Activated T-cell treated with anti-CD3 and anti-CD28 coated beads for 48 hours (primary cell): Measurements from ENCODE around the gene CEP112.
"Not testable (repeated sequence)": the region's sequence is repeated elsewhere in the genome, so short reads cannot be mapped to it uniquely, and the experiment has no call there.

Source experiments
- DNase-seq: peaks from one replicate; pipeline ENCODE4 v3.0.0-alpha.2; 2020; ENCODE audit warnings: low read depth

Gene CEP112

DNA sequence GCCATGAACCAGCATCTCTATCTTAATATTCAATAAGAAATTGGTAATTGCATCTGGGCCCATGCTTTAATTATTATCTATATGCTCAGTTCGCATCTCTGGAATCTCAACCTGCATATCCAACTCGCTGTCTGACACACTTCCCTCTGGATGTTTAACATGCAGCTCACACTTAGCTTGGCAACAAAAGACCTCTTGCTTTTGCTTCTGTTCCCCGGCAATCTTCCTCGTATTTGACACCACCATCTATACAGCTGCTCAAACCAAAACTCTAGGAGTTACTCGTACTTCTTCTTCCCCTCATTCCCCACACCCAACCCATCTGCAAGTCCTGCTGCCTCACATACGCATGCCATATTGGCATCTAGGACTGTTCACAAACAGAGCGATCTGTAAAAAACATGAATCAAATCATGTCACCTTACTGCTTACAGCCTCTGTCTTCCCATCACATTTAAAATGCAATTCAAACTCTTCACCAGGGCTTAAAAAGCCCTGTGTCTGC, 300.6 kb downstream of the CEP112 start:
- DNase-seq: no peak

DNA sequence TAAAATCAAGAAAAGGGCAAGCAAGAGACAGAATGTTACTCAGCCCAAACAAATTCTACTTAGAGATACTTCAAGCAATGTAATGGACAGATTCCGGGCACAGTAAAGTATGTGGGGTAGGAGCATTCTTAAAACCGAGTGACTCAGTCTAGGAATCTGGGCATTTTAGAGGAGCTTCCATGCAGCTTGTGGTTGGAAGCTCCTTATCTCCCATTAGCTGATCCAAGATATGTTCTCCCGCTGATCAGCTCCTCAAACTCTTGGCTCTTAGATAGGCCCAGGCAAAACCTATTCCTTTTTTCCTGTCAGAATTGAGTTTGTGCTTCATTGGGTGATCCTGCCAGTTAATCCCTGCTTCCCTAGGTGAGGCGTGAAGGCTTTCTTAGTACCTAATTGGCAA, 303.3 kb downstream of the CEP112 start:
- no peak for DNase-seq

- no peak for DNase-seq
Measured at GRCh38 chr17:65886315-65887245, 305.4 kb downstream of the CEP112 start.

DNA sequence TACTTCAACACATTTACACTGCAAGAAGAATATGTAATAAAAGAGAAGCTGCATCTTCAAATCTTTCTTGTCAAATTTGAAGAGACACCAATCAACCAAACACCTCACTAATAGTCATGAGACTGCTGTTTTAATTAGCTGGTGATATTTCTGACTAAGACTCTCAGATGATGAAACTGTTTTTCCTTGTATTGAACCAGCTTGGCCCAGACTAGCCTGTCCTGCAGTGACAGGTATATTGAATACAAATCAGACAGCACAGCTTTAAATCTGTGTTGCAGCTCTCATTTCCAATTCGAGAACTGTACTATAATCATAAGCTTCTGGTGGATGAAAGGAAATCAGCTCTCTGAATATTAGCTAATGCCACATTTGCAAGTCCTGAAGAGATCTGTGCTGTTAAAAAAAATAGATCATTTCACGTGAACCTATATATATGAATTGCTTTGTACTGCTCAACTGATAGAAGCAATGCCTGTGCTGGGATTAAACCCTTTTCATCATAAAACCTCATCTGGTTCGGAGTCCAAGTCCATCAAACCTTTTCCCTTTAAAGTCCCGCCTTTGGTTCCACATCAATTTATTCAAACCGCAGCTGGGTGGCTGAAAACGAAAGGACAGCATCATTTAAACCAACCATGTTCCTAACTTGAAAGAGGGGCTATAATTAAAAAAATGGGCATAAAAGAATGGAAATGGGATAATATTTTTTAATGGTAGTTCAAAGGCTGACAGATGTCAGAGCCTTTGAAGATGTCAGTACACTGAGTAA, 306.2 kb downstream of the CEP112 start:
- no peak for DNase-seq

GRCh38 chr17:65876985-65877384, 314.9 kb downstream of the CEP112 start:
- no peak for DNase-seq

GRCh38 chr17:65868881-65869280, 323.1 kb downstream of the CEP112 start:
- no peak for DNase-seq

DNA sequence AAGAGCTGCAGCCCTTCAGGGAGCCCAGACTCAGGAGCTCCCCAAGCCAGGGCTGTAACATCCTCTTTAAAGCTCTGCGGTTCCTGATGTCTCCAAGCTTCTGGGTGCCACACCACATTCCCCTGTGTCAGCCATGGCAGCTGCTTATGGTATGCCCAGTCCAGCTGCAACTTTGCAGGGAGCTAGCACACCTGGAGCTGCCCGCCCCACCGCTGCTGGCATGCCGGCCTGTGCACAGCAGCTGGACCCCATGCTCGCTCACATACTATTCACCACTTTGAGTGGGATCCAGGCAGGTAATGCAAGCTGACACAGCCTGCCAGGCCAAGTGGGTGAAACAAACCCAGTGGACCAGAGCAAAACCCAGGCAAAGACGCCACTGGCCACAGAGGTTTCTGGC, 324.9 kb downstream of the CEP112 start:
- no peak for DNase-seq

GRCh38 chr17:65865715-65866425, 326.1 kb downstream of the CEP112 start:
- no peak for DNase-seq

DNA sequence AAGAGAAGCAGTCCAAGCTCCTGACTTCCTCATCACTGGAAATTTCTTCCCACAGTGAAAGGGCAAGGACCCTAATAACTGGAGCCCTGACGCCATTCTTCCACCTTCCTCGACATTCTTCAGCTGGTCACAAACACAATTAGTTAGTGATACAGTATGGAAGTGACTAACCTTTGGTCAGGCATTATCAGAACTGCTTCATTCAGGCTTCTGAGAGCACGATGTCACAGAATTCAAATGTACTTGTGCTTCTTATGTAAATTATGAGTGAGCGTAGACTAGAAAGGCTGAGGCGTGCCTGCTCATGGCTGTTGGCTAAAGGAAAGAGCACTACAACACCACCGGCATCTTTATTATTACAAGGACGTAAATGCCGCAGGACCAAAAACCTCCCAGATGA, 327.5 kb downstream of the CEP112 start:
- no peak for DNase-seq

- no peak for DNase-seq
Measured at GRCh38 chr17:65857718-65858117, 334.2 kb downstream of the CEP112 start.

- no peak for DNase-seq
Measured at GRCh38 chr17:65856865-65857264, 335.1 kb downstream of the CEP112 start.

- no peak for DNase-seq
Measured at GRCh38 chr17:65855675-65856074, 336.3 kb downstream of the CEP112 start.

GRCh38 chr17:65855245-65855644, 336.7 kb downstream of the CEP112 start:
- no peak for DNase-seq

DNA sequence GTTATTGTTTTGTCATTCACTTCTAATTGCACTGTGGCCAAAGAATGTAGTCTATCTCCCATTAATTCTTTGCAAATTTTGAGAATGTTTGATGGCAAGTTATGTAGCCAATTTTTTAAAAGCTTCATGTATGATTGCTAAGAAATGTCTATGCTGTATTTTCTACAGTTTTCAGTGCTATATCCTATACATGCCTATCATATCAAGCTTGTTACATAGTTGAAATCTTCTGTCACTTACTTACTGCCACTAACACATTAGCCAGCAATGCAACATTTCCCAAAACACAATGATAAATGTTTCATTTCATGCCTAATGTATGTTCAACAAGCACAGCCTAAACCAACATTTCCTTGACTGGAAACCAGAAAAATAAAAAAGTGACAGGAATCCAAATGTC, 338.1 kb downstream of the CEP112 start:
- DNase-seq: no peak

- DNase-seq: no peak
Measured at GRCh38 chr17:65852911-65853310, 339.0 kb downstream of the CEP112 start.

- DNase-seq: no peak
Measured at GRCh38 chr17:65851965-65852736, 339.8 kb downstream of the CEP112 start.

GRCh38 chr17:65850486-65850885, 341.4 kb downstream of the CEP112 start:
- no peak for DNase-seq

DNA sequence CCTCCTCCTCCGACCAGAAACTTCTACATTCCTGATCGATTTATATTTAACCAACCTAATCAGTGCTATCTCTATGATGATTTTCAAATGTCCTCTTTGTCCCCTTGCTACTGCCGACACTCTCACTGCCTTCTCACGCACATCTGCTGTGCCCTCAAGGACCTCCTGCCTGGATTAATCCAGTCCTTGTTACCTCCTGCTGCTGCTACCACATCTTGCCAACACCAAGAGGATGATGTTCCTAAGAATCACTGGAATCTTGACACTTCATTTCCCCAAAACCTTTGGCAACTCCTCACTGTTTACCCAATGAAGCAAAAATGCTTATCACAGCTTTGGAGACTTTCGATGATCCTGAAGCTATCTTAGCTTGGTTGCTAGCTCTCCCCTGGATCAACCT, 343.2 kb downstream of the CEP112 start:
- no peak for DNase-seq

- no peak for DNase-seq
Measured at GRCh38 chr17:65841089-65841488, 350.8 kb downstream of the CEP112 start.

- not testable (repeated sequence) for DNase-seq
Measured at GRCh38 chr17:65837232-65837631, 354.7 kb downstream of the CEP112 start.

DNA sequence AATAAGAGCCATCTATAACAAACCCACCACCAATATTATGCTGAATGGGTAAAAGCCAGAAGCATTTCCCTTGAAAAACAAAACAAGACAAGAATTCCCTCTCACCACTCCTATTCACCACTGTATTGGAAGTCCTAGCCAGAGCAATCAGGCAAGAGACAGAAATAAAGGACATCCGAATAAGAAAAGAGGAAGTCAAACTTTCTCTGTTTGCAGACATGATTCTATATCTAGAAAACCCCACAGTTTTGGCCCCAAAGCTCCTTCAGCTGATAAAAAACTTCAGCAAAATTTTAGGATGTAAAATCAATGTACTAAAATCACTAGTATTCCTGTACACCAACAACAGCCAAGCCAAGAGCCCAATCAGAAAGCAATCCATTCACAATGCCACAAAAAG, 358.7 kb downstream of the CEP112 start:
- DNase-seq: no peak

DNA sequence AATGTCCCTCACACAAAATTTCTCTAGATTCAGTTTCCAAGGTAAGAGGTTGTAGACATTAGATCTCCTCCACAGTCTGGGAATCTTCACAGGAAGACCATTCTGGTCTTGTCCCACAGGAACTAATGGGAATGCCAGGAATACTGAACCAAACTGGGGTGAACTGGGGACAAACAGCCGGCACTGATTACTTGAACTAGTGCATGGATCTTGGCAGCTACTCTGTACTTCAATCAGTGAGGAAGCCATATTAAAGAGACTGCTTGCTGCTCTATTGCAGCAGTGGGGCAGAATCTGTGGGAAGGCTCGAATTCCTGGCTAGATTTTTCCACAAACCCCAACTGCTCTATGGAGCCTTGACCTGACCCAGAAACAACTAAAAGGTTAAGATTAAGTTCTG, 361.6 kb downstream of the CEP112 start:
- no peak for DNase-seq
